Hematopoietic multipotent progenitor cell treated with erythropoietin and hydrocortisone succinate and interleukin-3 and kit ligand, for 6 days (in vitro differentiated cells): ENCODE measurements around the gene C10orf88.
"Not testable (repeated sequence)": the region's sequence is repeated elsewhere in the genome, so short reads cannot be mapped to it uniquely, and the experiment has no call there.

Experiments used
- DNase-seq: peaks from one replicate; pipeline ENCODE4 v3.0.0-alpha.2; 2015

The C10orf88 gene

DNA sequence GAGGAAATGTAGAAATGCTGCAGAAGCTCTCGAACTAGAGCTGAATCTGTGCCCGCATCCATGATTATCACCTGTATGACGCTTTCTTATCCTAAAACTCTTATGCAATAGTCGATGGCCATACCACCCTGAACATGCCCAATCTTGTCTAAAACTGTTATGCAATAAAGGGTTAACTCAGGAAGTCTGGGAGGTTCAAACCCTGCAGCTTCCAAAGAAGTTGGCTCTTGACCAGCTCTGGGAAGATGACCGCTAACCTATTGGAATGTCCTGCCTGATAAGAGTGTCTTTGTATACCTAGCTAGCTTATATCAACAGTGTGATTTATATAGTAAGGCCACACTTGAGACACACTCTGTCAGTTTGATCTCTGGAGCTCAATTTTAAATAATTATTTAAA, 3.4 kb upstream of the C10orf88 start:
- DNase-seq = no peak

DNA sequence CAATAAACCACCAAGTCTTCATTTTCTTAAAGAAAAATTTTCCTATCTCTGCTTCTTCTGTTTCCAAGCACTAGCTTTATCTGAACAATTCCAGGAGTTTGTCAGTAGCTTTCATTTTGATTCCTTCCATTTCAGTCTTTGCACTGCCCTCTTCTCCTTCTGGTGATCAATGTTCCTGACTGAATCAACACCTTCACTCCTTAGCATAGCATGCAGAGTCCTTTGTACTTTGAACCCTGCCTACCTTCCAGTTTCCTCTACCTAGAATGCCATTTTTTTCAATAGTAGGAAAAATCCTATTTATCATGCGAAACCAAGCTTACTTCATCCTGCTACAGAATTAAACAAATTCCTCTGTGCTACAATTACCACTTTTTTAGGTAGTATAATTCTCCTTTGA, 1.9 kb upstream of the C10orf88 start:
- DNase-seq = no peak

DNA sequence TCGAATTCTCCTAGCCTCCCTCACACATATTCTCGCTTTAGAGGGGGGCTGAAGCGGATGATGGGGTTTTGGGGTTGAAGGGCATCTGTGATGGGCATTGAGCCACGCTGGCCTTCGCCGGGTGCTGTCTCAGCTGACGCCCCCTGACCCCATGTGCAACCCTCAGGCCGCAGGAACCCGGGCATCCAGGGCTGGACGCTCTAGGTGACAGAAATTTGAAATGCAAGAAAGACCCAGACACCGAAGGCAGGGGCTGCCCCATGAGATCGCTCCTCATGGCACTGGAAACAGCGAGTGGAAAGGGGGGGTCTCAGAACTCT, 664 bp upstream of the C10orf88 start:
- no peak for DNase-seq

GRCh38 chr10:122949296-122949695, 4.7 kb downstream of the C10orf88 start:
- DNase-seq = no peak

- peak; percentile 52 for DNase-seq
Measured at GRCh38 chr10:122939856-122940543, 14.0 kb downstream of the C10orf88 start.

- no peak for DNase-seq
Measured at GRCh38 chr10:122939133-122939855, 14.7 kb downstream of the C10orf88 start.

- peak; percentile 94 for DNase-seq
Measured at GRCh38 chr10:122931088-122931906, 22.7 kb downstream of the C10orf88 start.

- DNase-seq = peak; percentile 16
Measured at GRCh38 chr10:122930140-122930539, 23.9 kb downstream of the C10orf88 start.

GRCh38 chr10:122915700-122916099, 38.3 kb downstream of the C10orf88 start:
- DNase-seq = no peak

GRCh38 chr10:122911889-122912484, 42.0 kb downstream of the C10orf88 start:
- DNase-seq = peak; percentile 79

- DNase-seq = no peak
Measured at GRCh38 chr10:122910310-122910709, 43.7 kb downstream of the C10orf88 start, which contains the start of gene FAM24A. Gene FAM24A (plus strand): TSS chr10:122910610. CDS start chr10:122911635, 1,025 bp downstream.

GRCh38 chr10:122903861-122904260, 50.2 kb downstream of the C10orf88 start:
- not testable (repeated sequence) for DNase-seq

DNA sequence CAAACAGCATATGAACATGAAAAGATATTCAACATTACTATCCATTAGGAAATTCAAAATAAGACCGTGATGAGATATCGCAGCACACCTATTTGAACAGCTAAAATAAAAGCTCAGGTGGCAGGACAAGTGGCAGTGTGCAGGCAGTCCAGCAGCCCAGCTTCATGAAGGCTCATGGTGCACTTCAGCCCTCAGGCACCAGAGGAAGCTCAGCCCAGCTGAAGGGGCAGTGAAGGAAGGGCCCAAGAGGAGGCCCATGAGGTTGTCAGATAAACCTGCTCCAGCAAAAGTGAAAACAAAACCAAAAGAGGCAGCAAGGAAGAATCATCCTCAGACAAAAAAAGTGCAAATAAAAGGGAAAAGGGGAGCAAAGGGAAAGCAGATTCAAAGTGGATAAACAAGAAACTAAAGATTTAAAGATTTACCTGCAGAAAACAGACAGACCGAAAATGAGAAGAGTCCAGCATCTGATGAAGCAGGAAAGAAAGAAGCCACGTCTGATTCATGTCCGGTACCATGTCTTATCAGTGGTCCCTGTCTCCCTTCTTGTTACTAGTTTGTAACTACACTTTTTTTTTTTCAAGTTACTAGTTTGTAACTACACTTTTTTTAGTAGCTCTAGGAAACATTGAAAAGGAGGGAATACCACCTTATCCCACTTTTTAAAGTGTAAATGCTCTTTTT, 59.6 kb downstream of the C10orf88 start:
- DNase-seq = peak; percentile 19

- peak; percentile 63 for DNase-seq
Measured at GRCh38 chr10:122884166-122884565, 69.9 kb downstream of the C10orf88 start.

GRCh38 chr10:122882766-122883165, 71.3 kb downstream of the C10orf88 start:
- peak; percentile 70 for DNase-seq
